Ovary (tissue), 3 donors: Measurements from ENCODE around the gene VSTM1.

Experiments used
- CTCF ChIP-seq, 3 donors: fragments of 450-650 bp in 2 of 3; fragments of 200-600 bp in 1 of 3; IDR thresholded peaks; one replicate each; pipeline versions ENCODE4 v1.5.1 to v1.8.0; 2016 to 2022; ENCODE audit warnings: antibody characterized with exemption in 3 of 3, mild to moderate bottlenecking in 1 of 3
- EP300 ChIP-seq: sonication (generic); formaldehyde crosslinking; IDR thresholded peaks from one replicate; pipeline ENCODE4 v1.6.1; 2017; ENCODE audit warnings: antibody characterized with exemption
- POLR2A ChIP-seq: fragments of 450-650 bp; IDR thresholded peaks from one replicate; pipeline ENCODE4 v1.6.1; 2017; ENCODE audit warnings: antibody characterized with exemption, mild to moderate bottlenecking, moderate library complexity
- donor health status: DM: no; HTN: no; CAD: no.

GRCh38 chr19:54106716-54107115, 43.0 kb upstream of the VSTM1 start:
- TF ChIP-seq CTCF (IDR thresholded peaks at IDR 0.05) (no peak), EP300 (no peak), POLR2A (no peak)
